ENCODE data around the gene TMEFF1.
A peak's percentile ranks its signal among the peaks of the same experiment; 100 is the strongest.

Gene TMEFF1

DNA sequence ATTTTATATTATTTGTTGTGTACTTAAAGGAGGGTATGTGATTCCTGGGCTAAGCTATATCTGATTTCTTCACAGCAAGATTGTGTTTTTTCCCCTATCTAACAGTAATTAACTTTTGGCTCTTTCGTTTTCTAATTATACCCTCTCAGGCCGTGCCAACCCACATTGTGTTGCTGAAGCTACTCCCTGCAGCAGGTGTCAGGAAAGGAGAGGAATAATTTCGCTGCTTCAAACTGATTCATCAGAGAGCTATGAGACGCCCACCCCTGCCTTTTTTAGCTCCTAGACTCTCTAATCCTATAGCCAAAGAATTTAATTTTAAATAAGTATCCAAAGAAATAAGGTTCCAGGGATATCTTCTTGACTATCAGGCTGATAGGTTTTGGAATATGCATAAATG, 108.7 kb downstream of the TMEFF1 start:
- TF ChIP-seq, protein P1, sequence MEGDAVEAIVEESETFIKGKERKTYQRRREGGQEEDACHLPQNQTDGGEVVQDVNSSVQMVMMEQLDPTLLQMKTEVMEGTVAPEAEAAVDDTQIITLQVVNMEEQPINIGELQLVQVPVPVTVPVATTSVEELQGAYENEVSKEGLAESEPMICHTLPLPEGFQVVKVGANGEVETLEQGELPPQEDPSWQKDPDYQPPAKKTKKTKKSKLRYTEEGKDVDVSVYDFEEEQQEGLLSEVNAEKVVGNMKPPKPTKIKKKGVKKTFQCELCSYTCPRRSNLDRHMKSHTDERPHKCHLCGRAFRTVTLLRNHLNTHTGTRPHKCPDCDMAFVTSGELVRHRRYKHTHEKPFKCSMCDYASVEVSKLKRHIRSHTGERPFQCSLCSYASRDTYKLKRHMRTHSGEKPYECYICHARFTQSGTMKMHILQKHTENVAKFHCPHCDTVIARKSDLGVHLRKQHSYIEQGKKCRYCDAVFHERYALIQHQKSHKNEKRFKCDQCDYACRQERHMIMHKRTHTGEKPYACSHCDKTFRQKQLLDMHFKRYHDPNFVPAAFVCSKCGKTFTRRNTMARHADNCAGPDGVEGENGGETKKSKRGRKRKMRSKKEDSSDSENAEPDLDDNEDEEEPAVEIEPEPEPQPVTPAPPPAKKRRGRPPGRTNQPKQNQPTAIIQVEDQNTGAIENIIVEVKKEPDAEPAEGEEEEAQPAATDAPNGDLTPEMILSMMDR (conservative IDR thresholded peaks at IDR 0.05; ENCODE audit: low read length) = no peak
- no peak for DNase-seq (ENCODE audit: low read depth)
- no peak overlapping the region for H3K4me3 ChIP-seq (ENCODE audit: low read length)

DNA sequence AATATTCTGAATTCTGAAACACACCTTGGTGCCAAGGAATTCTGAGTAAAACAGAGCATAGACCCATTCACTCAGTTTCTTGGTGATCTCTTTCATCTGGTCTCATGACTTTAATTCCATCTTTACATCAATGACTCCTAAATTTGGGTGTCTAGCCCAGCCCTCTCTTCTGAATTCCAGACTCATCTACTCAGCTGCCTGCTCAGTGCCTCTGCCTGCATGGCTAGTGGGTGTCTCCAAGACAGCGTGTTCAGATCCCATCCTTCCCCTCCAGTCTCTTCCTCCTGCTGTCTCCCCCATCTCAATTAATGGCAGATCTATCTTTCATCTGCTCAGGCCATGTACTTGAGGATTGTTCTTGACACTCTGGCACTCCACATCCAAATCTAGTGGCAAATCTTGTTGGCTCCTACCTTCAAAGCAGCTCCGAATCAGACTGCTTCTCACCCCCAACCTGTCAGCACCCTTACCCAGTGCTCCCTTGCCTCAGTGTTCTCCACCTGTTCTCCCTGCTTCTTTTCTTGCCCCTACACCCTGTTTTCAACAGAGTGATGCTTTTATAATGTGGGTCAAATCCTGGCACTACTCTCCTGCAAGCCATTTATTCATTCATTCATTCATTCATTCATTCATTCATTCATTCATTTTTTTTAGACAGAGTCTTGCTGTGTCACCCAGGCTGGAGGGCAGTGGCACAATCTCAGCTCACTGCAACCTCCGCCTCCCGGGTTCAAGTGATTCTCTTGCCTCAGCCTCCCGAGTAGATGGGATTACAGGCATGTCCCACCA, 110.3 kb downstream of the TMEFF1 start:
- DNase-seq (ENCODE audit: low read depth) = peak; percentile 12
- no peak overlapping the region for H3K4me3 ChIP-seq (ENCODE audit: low read length)
- TF ChIP-seq, protein P1 (conservative IDR thresholded peaks at IDR 0.05; ENCODE audit: low read length) = no peak

DNA sequence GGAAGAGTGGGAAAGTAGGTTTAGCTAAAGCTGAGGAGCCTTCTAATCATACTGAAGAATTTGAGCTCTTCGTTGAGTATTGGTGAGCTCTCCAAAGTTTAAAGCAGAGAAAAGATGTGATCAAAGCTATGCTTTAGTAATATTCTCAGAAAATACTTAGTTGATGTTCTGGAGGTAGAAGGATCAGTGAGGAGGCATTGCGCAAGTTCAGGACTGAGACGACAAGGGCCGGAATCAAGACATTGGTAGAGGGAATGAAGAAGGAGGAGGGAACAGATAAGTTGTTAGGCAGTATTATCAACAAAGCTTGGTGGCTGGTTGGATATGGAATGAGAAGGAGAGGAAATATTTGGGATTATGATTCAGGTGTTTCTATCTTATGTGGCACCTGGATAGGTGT, 112.0 kb downstream of the TMEFF1 start:
- TF ChIP-seq, protein P1 (conservative IDR thresholded peaks at IDR 0.05; ENCODE audit: low read length) = no peak
- DNase-seq (ENCODE audit: low read depth) = no peak
- H3K4me3 ChIP-seq (ENCODE audit: low read length) = no peak overlapping the region

DNA sequence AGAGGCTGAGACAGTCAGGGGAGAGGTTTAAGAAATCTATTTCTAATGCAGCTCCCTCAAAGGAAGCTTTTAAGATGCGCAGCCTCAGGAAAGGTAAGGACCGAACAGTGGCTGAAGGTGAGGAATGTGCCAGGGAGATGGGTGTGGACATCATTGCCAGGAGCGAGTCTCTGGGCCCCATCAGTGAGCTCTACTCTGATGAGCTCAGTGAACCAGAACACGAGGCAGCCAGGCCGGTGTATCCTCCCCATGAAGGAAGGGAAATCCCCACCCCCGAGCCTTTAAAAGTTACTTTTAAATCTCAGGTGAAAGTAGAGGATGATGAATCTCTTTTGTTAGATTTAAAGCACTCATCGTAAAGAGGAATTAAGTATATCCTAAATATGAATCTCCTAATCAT, 113.1 kb downstream of the TMEFF1 start:
- DNase-seq (ENCODE audit: low read depth) = no peak
- no peak overlapping the region for H3K4me3 ChIP-seq (ENCODE audit: low read length)
- TF ChIP-seq, protein P1 (conservative IDR thresholded peaks at IDR 0.05; ENCODE audit: low read length) = no peak

DNA sequence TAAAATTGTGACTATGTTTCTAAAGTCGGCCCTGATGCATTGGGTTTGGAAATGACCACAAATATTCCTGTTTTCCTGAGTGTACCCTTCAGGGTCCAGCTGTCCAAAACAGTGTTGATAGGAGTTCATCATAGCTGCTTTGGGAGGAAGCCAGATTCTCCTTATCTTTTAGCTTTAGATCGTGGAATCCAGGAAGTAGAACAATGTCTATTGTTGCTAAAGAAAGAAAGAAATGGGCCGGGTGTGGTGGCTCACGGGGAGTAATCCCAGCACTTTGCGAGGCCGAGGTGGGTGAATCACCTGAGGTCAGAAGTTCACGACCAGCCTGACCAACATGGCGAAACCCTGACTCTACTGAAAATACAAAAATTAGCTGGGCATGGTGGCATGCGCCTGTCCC, 114.4 kb downstream of the TMEFF1 start:
- TF ChIP-seq, protein P1 (conservative IDR thresholded peaks at IDR 0.05; ENCODE audit: low read length) = no peak
- DNase-seq (ENCODE audit: low read depth) = no peak
- H3K4me3 ChIP-seq (ENCODE audit: low read length) = no peak overlapping the region

DNA sequence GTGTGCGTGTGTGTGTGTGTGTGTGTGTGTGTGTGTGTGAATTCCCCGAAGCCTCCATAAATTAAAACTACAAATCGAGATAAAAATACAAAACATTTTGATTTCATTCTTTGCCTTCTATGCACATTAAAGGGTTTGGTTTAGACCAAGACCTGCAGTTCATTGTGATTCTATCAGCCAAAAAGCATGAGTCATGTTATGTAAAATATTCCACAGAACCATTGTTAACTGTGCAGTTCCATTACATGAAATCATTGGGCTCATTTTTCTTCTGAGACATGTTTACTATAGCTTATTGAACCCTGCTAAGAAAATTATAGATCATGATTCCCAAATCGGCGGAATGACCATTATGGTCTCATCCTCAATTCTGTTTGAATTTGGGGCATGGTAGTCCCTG, 116.6 kb downstream of the TMEFF1 start:
- H3K4me3 ChIP-seq (ENCODE audit: low read length) = no peak overlapping the region
- DNase-seq (ENCODE audit: low read depth) = peak; percentile 41
- TF ChIP-seq, protein P1 (conservative IDR thresholded peaks at IDR 0.05; ENCODE audit: low read length) = no peak

DNA sequence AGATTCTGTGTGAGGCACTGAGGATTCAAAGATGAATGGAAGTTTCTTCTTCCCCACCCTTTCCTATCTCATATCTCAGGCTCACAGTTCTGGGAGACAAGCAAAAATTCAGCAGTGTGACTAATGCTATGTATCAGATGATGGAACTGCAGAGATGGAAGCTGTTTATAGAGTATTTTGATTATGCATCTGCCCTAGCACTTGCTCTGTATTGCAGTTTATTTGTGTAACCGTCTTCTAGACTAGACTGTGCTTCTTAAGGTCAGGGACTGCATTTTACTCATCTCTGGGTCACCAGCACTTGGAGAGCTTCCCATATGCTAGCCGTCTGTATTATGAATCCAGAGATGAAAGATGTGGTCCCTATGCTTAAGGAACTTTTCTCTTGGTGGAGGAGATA, 117.5 kb downstream of the TMEFF1 start:
- no peak overlapping the region for H3K4me3 ChIP-seq (ENCODE audit: low read length)
- peak; percentile 46 for DNase-seq (ENCODE audit: low read depth)
- TF ChIP-seq, protein P1 (conservative IDR thresholded peaks at IDR 0.05; ENCODE audit: low read length) = no peak

Data from AG10803 (cell line).